Gastroesophageal sphincter (tissue), 3 donors: ENCODE data around the gene ANXA4.

Source experiments
- CTCF ChIP-seq, 4 experiments: fragments of 200-600 bp in 2 of 4; fragments of 450-650 bp in 2 of 4; sonication (generic) in 1 of 4; IDR thresholded peaks; one replicate each; pipeline ENCODE4 v1.5.1; 2017 to 2019; ENCODE audit warnings: antibody characterized with exemption in 4 of 4, mild to moderate bottlenecking in 2 of 4, moderate library complexity in 2 of 4
- EP300 ChIP-seq: sonication (generic); formaldehyde crosslinking; IDR thresholded peaks from one replicate; pipeline ENCODE4 v1.6.1; 2017; ENCODE audit warnings: antibody characterized with exemption, mild to moderate bottlenecking

GRCh38 chr2:69731147-69731970 lies 10.6 kb upstream of the ANXA4 start:
- TF ChIP-seq CTCF (IDR thresholded peaks at IDR 0.05) (no peak), EP300 (no peak)
